Measurements from ENCODE around the gene ITGAX. TPM values are rescaled to one million over a fixed set of nuclear protein-coding genes. Genes with fewer than 3 reads are reported as not detected.

ITGAX gene
- total and polyA plus RNA-seq, 3 donors from 2014 or later = 0.63 to 3.4 (median 2.8) TPM

GRCh38 chr16:31325171-31325570 is 29.8 kb upstream of the ITGAX start:
- Histone ChIP-seq H3K27ac (no peak overlapping the region), H3K9me3 (no peaks in the 10 kb centered on the region), H3K4me1 (no peaks in the 10 kb centered on the region), H3K36me3 (ENCODE audit: low read depth, missing control alignments) (no peaks in the 10 kb centered on the region), H3K4me3 (no peak overlapping the region), H3K27me3 (no peaks in the 10 kb centered on the region)
- intact Hi-C loops (cut with DNase I; ENCODE audit: low total_unique reads) = no loop called here
- no peak for TF ChIP-seq POLR2A (IDR thresholded peaks at IDR 0.05)
- no peak for TF ChIP-seq CTCF (IDR thresholded peaks at IDR 0.05)
- WGBS, 2 donors = 71 to 73% methylated on average over 16 of the region's 16 CpGs
- DNase-seq = no peak

- H3K9me3 ChIP-seq = no peaks in the 10 kb centered on the region
- H3K4me3 ChIP-seq = no peak overlapping the region
- no peak for DNase-seq
- 47 to 57% methylated on average over 10 of the region's 10 CpGs for WGBS, 2 donors
- H3K4me1 ChIP-seq = no peaks in the 10 kb centered on the region
- TF ChIP-seq POLR2A (IDR thresholded peaks at IDR 0.05) = no peak
- no peak for TF ChIP-seq CTCF (IDR thresholded peaks at IDR 0.05)
- intact Hi-C loops (cut with DNase I; ENCODE audit: low total_unique reads) = no loop called here
- no peak overlapping the region for H3K27ac ChIP-seq
- H3K36me3 ChIP-seq (ENCODE audit: low read depth, missing control alignments) = no peaks in the 10 kb centered on the region
- H3K27me3 ChIP-seq = no peaks in the 10 kb centered on the region
Observed at GRCh38 chr16:31327646-31328225, 27.2 kb upstream of the ITGAX start.

- no peaks in the 10 kb centered on the region for H3K9me3 ChIP-seq
- WGBS, 2 donors = 71 to 75% methylated on average over 10 to 12 of the region's 12 CpGs
- no peak for DNase-seq
- no peaks in the 10 kb centered on the region for H3K27me3 ChIP-seq
- H3K27ac ChIP-seq = no peak overlapping the region
- intact Hi-C loops (cut with DNase I; ENCODE audit: low total_unique reads) = no loop called here
- no peaks in the 10 kb centered on the region for H3K4me1 ChIP-seq
- no peak overlapping the region for H3K4me3 ChIP-seq
- TF ChIP-seq CTCF (IDR thresholded peaks at IDR 0.05) = no peak
- TF ChIP-seq POLR2A (IDR thresholded peaks at IDR 0.05) = no peak
- no peaks in the 10 kb centered on the region for H3K36me3 ChIP-seq (ENCODE audit: low read depth, missing control alignments)
Observed at GRCh38 chr16:31328322-31329052, 26.5 kb upstream of the ITGAX start.

GRCh38 chr16:31329671-31330552 is 25.1 kb upstream of the ITGAX start:
- no peak for DNase-seq
- H3K36me3 ChIP-seq (ENCODE audit: low read depth, missing control alignments) = no peaks in the 10 kb centered on the region
- intact Hi-C loops (cut with DNase I; ENCODE audit: low total_unique reads) = no loop called here

More at GRCh38 chr16:31329671-31330552, 25.1 kb upstream of the ITGAX start:
- 23 to 37% methylated on average over 23 to 39 of the region's 39 CpGs for WGBS, 2 donors
- no peaks in the 10 kb centered on the region for H3K9me3 ChIP-seq
- H3K4me3 ChIP-seq = no peak overlapping the region
- no peak overlapping the region for H3K27ac ChIP-seq
- no peaks in the 10 kb centered on the region for H3K27me3 ChIP-seq
- H3K4me1 ChIP-seq = no peaks in the 10 kb centered on the region
- no peak for TF ChIP-seq CTCF (IDR thresholded peaks at IDR 0.05)
- TF ChIP-seq POLR2A (IDR thresholded peaks at IDR 0.05) = no peak
